ENCODE results near the gene YDJC. TPM values are rescaled to one million over a fixed set of nuclear protein-coding genes. Genes with fewer than 3 reads are reported as not detected.

Gene YDJC
- total and polyA plus RNA-seq, 2 of the 8 experiments (the other 6 are each of a cell fraction or from before 2014, with no cell fraction given) = 36.7 to 45.2 TPM

GRCh38 chr22:21632237-21632895 lies 2.5 kb upstream of the YDJC start, which contains the start of gene CCDC116 (continued):
- TF ChIP-seq POLR2A (IDR thresholded peaks at IDR 0.05; ENCODE audit: control extremely low read depth in 1 of 2, low read depth in 2 of 2, low read length in 2 of 2) = no peak
- TF ChIP-seq EZH2 (IDR thresholded peaks at IDR 0.05; ENCODE audit: low read depth, low read length, severe bottlenecking) = no peak
- no peak for TF ChIP-seq HDAC6 (IDR thresholded peaks at IDR 0.05; ENCODE audit: low read depth, low read length)
- TF ChIP-seq TBP (IDR thresholded peaks at IDR 0.05; ENCODE audit: low read depth, low read length) = no peak
- TF ChIP-seq KDM1A (IDR thresholded peaks at IDR 0.05; ENCODE audit: borderline replicate concordance, low read length) = no peak
- TF ChIP-seq SRF (IDR thresholded peaks at IDR 0.05; ENCODE audit: low read depth, low read length) = no peak

Data from H1 (cell line).